Mesenchymal stem cell (in vitro differentiated cells and primary cell): ENCODE measurements around the gene CLCN3.
A peak's percentile ranks its signal among the peaks of the same experiment; 100 is the strongest.

Source experiments
- DNase-seq: peaks from one replicate; pipeline ENCODE4 v3.0.0-alpha.2; 2013
- H2AFZ ChIP-seq: one replicate; pipeline ENCODE4 v1.6.1; 2013; ENCODE audit warnings: low read depth, mild to moderate bottlenecking, control low read depth, inconsistent platforms, low read length, moderate library complexity
- H2AK5ac ChIP-seq: 2 replicates; pipeline ENCODE4 v1.6.1; 2013; ENCODE audit warnings: low read length, moderate library complexity, mild to moderate bottlenecking, inconsistent platforms; ENCODE audit not compliant: severe bottlenecking
- H2BK120ac ChIP-seq: one replicate; pipeline ENCODE4 v1.6.1; 2013; ENCODE audit warnings: low read depth, mild to moderate bottlenecking, inconsistent platforms, low read length, moderate library complexity
- H2BK12ac ChIP-seq, 2 experiments: one replicate each; pipeline ENCODE4 v1.6.1; 2013; ENCODE audit warnings: inconsistent platforms in 2 of 2, low read length in 2 of 2, mild to moderate bottlenecking in 2 of 2, moderate library complexity in 2 of 2, control low read depth in 1 of 2
- H2BK15ac ChIP-seq: one replicate; pipeline ENCODE4 v1.6.1; 2013; ENCODE audit warnings: mild to moderate bottlenecking, low read depth, inconsistent platforms; ENCODE audit not compliant: poor library complexity, severe bottlenecking
- H2BK5ac ChIP-seq: 2 replicates; pipeline ENCODE4 v1.6.1; 2013; ENCODE audit warnings: low read depth, mild to moderate bottlenecking, low read length, control low read depth, inconsistent platforms; ENCODE audit not compliant: poor library complexity, severe bottlenecking
- H3K14ac ChIP-seq, 2 experiments: one replicate each; pipeline ENCODE4 v1.6.1; 2013; ENCODE audit warnings: inconsistent platforms in 2 of 2, low read length in 2 of 2, control low read depth in 1 of 2, mild to moderate bottlenecking in 1 of 2, moderate library complexity in 1 of 2
- H3K18ac ChIP-seq, 2 experiments: one replicate each; pipeline ENCODE4 v1.6.1; 2013; ENCODE audit warnings: inconsistent platforms in 2 of 2, low read length in 2 of 2, control low read depth in 1 of 2, low read depth in 1 of 2, mild to moderate bottlenecking in 1 of 2
- H3K23ac ChIP-seq, 2 experiments: one replicate each; pipeline ENCODE4 v1.6.1; 2013; ENCODE audit warnings: inconsistent platforms in 2 of 2, low read length in 2 of 2, mild to moderate bottlenecking in 2 of 2, moderate library complexity in 2 of 2, control low read depth in 1 of 2
- H3K27ac ChIP-seq: 2 replicates; pipeline ENCODE4 v1.5.1; 2013; ENCODE audit warnings: mild to moderate bottlenecking, moderate library complexity, low read length, control low read depth, inconsistent platforms; ENCODE audit not compliant: poor library complexity, severe bottlenecking
- H3K27me3 ChIP-seq, 2 experiments: 2 replicates each; pipeline versions ENCODE4 v1.6.1 to v1.7.0; 2013; ENCODE audit warnings: low read length in 2 of 2, mild to moderate bottlenecking in 2 of 2, moderate library complexity in 2 of 2, control low read depth in 1 of 2, inconsistent platforms in 1 of 2; ENCODE audit not compliant: control insufficient read depth in 1 of 2, insufficient read depth in 1 of 2
- H3K36me3 ChIP-seq, 2 experiments: 2 replicates each; pipeline versions ENCODE4 v1.6.1 to v1.7.0; 2013; ENCODE audit warnings: low read length in 2 of 2, control low read depth in 1 of 2, inconsistent platforms in 1 of 2, low read depth in 1 of 2, mild to moderate bottlenecking in 1 of 2; ENCODE audit not compliant: insufficient read depth in 2 of 2, control insufficient read depth in 1 of 2
- H3K4ac ChIP-seq, 2 experiments: one replicate each; pipeline ENCODE4 v1.6.1; 2013; ENCODE audit warnings: inconsistent platforms in 2 of 2, low read length in 2 of 2, mild to moderate bottlenecking in 2 of 2, moderate library complexity in 2 of 2, control low read depth in 1 of 2, low read depth in 1 of 2
- H3K4me1 ChIP-seq: 2 replicates; pipeline ENCODE4 v1.6.1; 2013; ENCODE audit warnings: low read depth, low read length, control low read depth; ENCODE audit not compliant: control insufficient read depth, insufficient read depth
- H3K4me2 ChIP-seq: 2 replicates; pipeline ENCODE4 v1.6.1; 2013; ENCODE audit warnings: low read length, mild to moderate bottlenecking, inconsistent platforms; ENCODE audit not compliant: poor library complexity, severe bottlenecking
- H3K4me3 ChIP-seq, 2 experiments: 2 replicates each; pipeline versions ENCODE4 v1.5.1 to v1.7.0; 2013; ENCODE audit warnings: low read length in 2 of 2, mild to moderate bottlenecking in 2 of 2, control low read depth in 1 of 2, low read depth in 1 of 2; ENCODE audit not compliant: insufficient read depth in 1 of 2
- H3K79me1 ChIP-seq: replicated peaks from 2 replicates; pipeline ENCODE4 v1.6.1; 2013; ENCODE audit warnings: mild to moderate bottlenecking, control low read depth, low read length, inconsistent platforms; ENCODE audit not compliant: poor library complexity, severe bottlenecking
- H3K9ac ChIP-seq: 2 replicates; pipeline ENCODE4 v1.7.0; 2013; ENCODE audit warnings: mild to moderate bottlenecking, low read length, moderate library complexity
- H3K9me3 ChIP-seq: 2 replicates; pipeline ENCODE4 v1.7.0; 2013; ENCODE audit warnings: mild to moderate bottlenecking, low read length; ENCODE audit not compliant: control insufficient read depth
- H4K8ac ChIP-seq: one replicate; pipeline ENCODE4 v1.6.1; 2013; ENCODE audit warnings: inconsistent platforms, mild to moderate bottlenecking, low read length, moderate library complexity
- H4K91ac ChIP-seq: one replicate; pipeline ENCODE4 v1.6.1; 2013; ENCODE audit warnings: mild to moderate bottlenecking, low read length, inconsistent platforms
- WGBS: methylation state at CpG from one replicate; pipeline ENCODE4 v1.1.7; 2013; ENCODE audit warnings: mixed read lengths; 5-methylcytosine and 5-hydroxymethylcytosine counted together

Gene CLCN3

DNA sequence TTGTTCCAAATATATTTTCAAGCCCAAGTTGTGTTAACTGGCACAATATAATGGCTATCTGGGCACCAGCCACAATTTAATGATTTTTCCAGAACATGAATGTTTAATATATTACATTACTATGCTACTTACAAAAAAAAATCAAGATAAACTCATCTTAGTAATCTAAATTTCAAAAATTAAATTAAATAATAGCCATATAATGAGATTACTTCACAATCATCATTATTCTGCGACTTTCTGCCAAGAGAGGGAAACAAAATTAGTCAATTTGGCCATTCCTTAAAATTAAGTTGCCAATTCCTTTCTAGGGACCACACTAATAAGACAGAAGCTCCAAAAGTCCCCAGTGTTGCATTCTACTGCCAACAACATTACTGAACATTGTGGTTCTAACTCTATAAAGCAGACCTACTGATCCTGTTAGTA, 15.5 kb upstream of the CLCN3 start:
- Histone ChIP-seq H3K79me1 (peaks cover 6% of the 10 kb centered on the region), H3K9ac (peak overlapping the region; percentile 69), H3K4me3 (no peak overlapping the region), H3K23ac (no peak overlapping the region), H3K36me3 (peaks cover 0 to 29% of the 10 kb centered on the region in 2 experiments), H3K14ac (no peak overlapping the region), H2AK5ac (no peak overlapping the region), H4K91ac (no peak overlapping the region), H3K9me3 (no peaks in the 10 kb centered on the region), H3K27ac (peak overlapping the region; percentile 21), H2BK15ac (no peak overlapping the region), H2AFZ (no peak overlapping the region), H3K4me2 (no peak overlapping the region), H3K27me3 (no peaks in the 10 kb centered on the region), H2BK120ac (no peak overlapping the region), H4K8ac (no peak overlapping the region), H3K4me1 (no peaks in the 10 kb centered on the region), H2BK5ac (no peak overlapping the region), H3K4ac (no peak overlapping the region), H2BK12ac (no peak overlapping the region), H3K18ac (no peak overlapping the region)
- 97% methylated on average over 1 of the region's 1 CpG for WGBS
- no peak for DNase-seq

DNA sequence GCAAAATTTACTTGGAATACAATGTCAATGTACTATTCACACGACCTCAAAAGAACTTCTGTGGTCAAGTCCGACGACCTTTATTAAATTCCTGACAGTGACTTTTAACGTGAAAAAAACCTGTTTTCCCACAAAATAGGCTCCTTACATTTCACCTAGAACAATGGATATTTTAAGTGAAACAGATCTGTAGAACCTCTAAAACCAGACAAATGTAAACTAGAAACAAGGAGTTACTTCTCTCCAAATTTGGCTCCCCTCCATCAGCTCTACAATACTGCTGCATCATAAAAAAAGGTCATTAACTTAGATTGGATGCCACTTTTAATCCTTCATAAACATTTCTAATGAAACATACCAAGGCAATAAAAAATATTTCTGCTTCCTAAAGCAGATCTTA, 9.2 kb upstream of the CLCN3 start:
- H2AFZ ChIP-seq: no peak overlapping the region
- no peak overlapping the region for H4K8ac ChIP-seq
- peaks cover 0 to 4% of the 10 kb centered on the region in 2 experiments for H3K36me3 ChIP-seq
- peak overlapping the region; percentile 94 for H3K9ac ChIP-seq
- no peaks in the 10 kb centered on the region for H3K9me3 ChIP-seq
- no peak overlapping the region for H3K4ac ChIP-seq
- no peak overlapping the region for H3K23ac ChIP-seq
- 79% methylated on average over 4 of the region's 4 CpGs for WGBS
- H2BK5ac ChIP-seq: no peak overlapping the region
- H3K14ac ChIP-seq: no peak overlapping the region
- no peak overlapping the region for H4K91ac ChIP-seq
- H3K27me3 ChIP-seq: no peaks in the 10 kb centered on the region
- H2BK12ac ChIP-seq: no peak overlapping the region
- H3K4me3 ChIP-seq: peak overlapping the region in 1 of 2 experiments; percentile 87
- no peak overlapping the region for H2AK5ac ChIP-seq
- no peak overlapping the region for H2BK15ac ChIP-seq
- no peak overlapping the region for H3K18ac ChIP-seq
- H3K4me1 ChIP-seq: no peaks in the 10 kb centered on the region
- no peak overlapping the region for H3K4me2 ChIP-seq
- no peak overlapping the region for H2BK120ac ChIP-seq
- no peak overlapping the region for H3K27ac ChIP-seq
- DNase-seq: no peak
- H3K79me1 ChIP-seq: peaks cover 14% of the 10 kb centered on the region

DNA sequence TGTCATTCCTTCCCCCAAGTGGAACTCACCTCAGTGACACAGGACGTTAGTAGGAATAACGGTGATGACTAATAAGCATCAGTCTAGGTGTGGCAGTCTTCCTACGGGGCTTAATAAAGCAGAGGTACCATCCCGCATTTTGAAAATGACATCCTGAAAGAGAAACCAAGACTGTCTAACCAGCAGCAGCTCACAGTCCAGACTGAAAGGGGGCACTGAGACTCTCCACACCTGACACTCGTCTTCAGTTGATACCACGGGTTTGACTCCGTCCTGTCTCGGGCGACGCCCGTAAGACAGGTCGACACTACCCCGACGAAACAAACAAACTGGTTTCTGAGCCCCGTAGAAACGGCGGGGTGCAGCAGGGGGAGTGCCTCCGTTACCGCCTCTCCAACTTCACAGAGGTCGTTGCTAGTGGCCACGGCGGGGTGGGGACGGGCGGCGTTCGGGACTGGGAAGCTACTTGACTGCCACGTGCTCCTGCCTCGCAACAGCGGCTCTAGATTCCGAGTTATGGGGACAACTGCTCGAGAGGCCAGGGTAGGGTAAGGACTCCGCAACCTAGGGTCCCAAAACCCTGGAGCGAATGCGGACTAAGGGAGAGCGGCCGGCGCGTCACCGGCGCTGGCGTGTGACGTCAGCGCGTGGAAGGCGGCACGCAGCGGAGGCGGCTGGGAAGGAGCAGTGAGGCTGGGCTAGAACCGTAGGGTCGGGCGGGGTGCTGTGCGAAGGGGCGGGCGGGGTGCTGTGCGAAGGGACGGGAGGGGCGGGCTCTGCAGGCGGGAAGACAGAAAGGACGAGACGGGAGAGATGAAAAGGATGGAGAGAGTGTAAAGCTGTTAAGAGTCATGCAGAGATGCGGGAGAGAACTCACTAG, 8.1 kb upstream of the CLCN3 start, which contains the start of gene NEK1:
NEK1 (minus strand) TSS at position 593 of the 880 bp plus-strand sequence. CDS start 9,953 bp downstream, outside the sequence.
- Histone ChIP-seq H3K27me3 (no peaks in the 10 kb centered on the region), H3K79me1 (peaks cover 8% of the 10 kb centered on the region)

More for the DNA sequence above, 8.1 kb upstream of the CLCN3 start, which contains the start of gene NEK1:
- under 1% methylated on average over 55 of the region's 61 CpGs for WGBS
- Histone ChIP-seq H2BK5ac (peak within 1 kb of the TSS; percentile 69), H3K4me3 (peak within 1 kb of the TSS; percentile 87 to 94), H3K4me2 (peak within 1 kb of the TSS; percentile 67), H3K18ac (peak within 1 kb of the TSS; percentile 92 to 99), H3K14ac (peak within 1 kb of the TSS in 1 of 2 experiments; percentile 92), H3K23ac (peak within 1 kb of the TSS in 1 of 2 experiments; percentile 93), H2BK120ac (no peak within 1 kb of the TSS), H3K27ac (peak within 1 kb of the TSS; percentile 76), H4K8ac (peak within 1 kb of the TSS; percentile 89), H3K4ac (peak within 1 kb of the TSS in 1 of 2 experiments; percentile 95), H4K91ac (peak within 1 kb of the TSS; percentile 89), H3K36me3 (peaks cover 0 to 4% of the 10 kb centered on the region in 2 experiments), H2AFZ (peak within 1 kb of the TSS; percentile 93), H3K9me3 (no peaks in the 10 kb centered on the region), H3K9ac (peak within 1 kb of the TSS; percentile 94), H2AK5ac (no peak within 1 kb of the TSS), H2BK12ac (peak within 1 kb of the TSS in 1 of 2 experiments; percentile 64), H3K4me1 (no peaks in the 10 kb centered on the region), H2BK15ac (peak within 1 kb of the TSS; percentile 88)
- DNase-seq: peak; percentile 92
